ENCODE measurements around the gene EPS15.

DNA sequence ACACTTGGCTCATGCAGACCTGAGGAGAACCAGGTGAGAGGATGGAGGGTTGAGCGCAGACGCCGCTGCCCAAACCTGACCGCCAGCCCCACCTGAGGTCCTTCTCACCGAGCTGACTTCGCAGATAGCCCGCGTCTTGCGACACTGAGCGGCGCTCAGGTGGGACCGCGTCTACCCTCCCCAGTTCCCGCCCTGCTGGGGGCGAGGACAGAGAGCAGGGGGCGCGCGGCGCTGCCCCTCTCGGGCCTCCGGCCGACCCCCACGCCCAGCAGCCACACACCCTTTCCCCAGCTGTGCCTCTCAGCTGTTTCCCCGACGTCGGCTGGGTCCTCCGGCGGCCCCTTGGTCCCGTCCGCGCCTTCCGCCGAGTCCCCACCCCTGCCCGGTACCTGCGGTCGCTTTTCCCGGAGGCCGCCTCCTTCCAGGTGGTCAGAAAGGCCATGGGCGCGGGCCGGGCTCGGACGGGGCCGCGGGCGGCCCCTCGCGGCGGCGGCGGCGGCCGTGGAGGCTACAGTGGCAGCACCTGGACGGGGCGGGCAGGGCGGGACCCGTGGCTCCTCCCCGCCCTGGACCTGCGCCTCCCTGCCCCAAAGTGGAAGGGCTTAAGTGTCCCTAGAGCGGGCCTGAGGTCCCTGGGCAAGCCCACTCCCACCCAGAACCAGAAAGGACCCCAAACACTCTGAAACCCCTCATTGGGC lies 174.3 kb downstream of the EPS15 start:
- TF ChIP-seq EZH2 (IDR thresholded peaks at IDR 0.05; ENCODE audit: borderline replicate concordance, low read length), result peak; percentile 52
- TF ChIP-seq, protein P1, sequence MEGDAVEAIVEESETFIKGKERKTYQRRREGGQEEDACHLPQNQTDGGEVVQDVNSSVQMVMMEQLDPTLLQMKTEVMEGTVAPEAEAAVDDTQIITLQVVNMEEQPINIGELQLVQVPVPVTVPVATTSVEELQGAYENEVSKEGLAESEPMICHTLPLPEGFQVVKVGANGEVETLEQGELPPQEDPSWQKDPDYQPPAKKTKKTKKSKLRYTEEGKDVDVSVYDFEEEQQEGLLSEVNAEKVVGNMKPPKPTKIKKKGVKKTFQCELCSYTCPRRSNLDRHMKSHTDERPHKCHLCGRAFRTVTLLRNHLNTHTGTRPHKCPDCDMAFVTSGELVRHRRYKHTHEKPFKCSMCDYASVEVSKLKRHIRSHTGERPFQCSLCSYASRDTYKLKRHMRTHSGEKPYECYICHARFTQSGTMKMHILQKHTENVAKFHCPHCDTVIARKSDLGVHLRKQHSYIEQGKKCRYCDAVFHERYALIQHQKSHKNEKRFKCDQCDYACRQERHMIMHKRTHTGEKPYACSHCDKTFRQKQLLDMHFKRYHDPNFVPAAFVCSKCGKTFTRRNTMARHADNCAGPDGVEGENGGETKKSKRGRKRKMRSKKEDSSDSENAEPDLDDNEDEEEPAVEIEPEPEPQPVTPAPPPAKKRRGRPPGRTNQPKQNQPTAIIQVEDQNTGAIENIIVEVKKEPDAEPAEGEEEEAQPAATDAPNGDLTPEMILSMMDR (conservative IDR thresholded peaks at IDR 0.05 in 1 of 2, IDR thresholded peaks at IDR 0.05 in 1 of 2; ENCODE audit: extremely low read depth in 1 of 2, insufficient read depth in 1 of 2, low read depth in 1 of 2, low read length in 2 of 2), result peak in 1 of 2 donors; percentile 7

Measured in mammary epithelial cell (primary cell).